GM12801 (cell line): ENCODE measurements around the gene SERINC2.

Source experiments
- CTCF ChIP-seq: IDR thresholded peaks from one replicate; pipeline ENCODE4 v1.5.1; 2011; ENCODE audit warnings: control low read depth; ENCODE audit not compliant: insufficient read length; ENCODE audit errors: extremely low read depth

The SERINC2 gene

GRCh38 chr1:31460027-31460426, 47.0 kb downstream of the SERINC2 start:
- no peak for TF ChIP-seq CTCF

- TF ChIP-seq CTCF = no peak
Observed at GRCh38 chr1:31467005-31467674, 54.1 kb downstream of the SERINC2 start.

GRCh38 chr1:31470794-31471315, 57.8 kb downstream of the SERINC2 start:
- TF ChIP-seq CTCF = no peak

GRCh38 chr1:31476891-31477846, 64.2 kb downstream of the SERINC2 start:
- no peak for TF ChIP-seq CTCF

GRCh38 chr1:31478167-31478566, 65.2 kb downstream of the SERINC2 start:
- TF ChIP-seq CTCF = no peak

- TF ChIP-seq CTCF = no peak
Observed at GRCh38 chr1:31479811-31480210, 66.8 kb downstream of the SERINC2 start.

GRCh38 chr1:31482482-31483011, 69.5 kb downstream of the SERINC2 start:
- TF ChIP-seq CTCF = no peak
